Activated CD4-positive, alpha-beta T cell treated with anti-CD3 and anti-CD28 coated beads for 1 hour (primary cell): ENCODE results near the gene PES1.
"Not testable (repeated sequence)": the region's sequence is repeated elsewhere in the genome, so short reads cannot be mapped to it uniquely, and the experiment has no call there.

Source experiments
- DNase-seq: peaks from one replicate; pipeline ENCODE4 v3.0.0-alpha.2; 2020

The PES1 gene

GRCh38 chr22:30607939-30608338, 16.2 kb upstream of the PES1 start:
- no peak for DNase-seq

- DNase-seq = no peak
Observed at GRCh38 chr22:30607300-30607930, 15.7 kb upstream of the PES1 start.

GRCh38 chr22:30606455-30607299, 15.0 kb upstream of the PES1 start, which contains the start of gene TCN2:
Gene TCN2, plus strand, starts transcription at chr22:30607174. Its CDS starts 158 bp downstream, at chr22:30607332.
- DNase-seq = no peak

GRCh38 chr22:30605449-30606110, 13.9 kb upstream of the PES1 start:
- no peak for DNase-seq

- DNase-seq = no peak
Observed at GRCh38 chr22:30604723-30605122, 13.0 kb upstream of the PES1 start.

GRCh38 chr22:30603801-30604200, 12.1 kb upstream of the PES1 start:
- no peak for DNase-seq

GRCh38 chr22:30602049-30602448, 10.3 kb upstream of the PES1 start:
- no peak for DNase-seq

GRCh38 chr22:30601464-30601863, 9.8 kb upstream of the PES1 start:
- DNase-seq = no peak

- no peak for DNase-seq
Observed at GRCh38 chr22:30600921-30601320, 9.2 kb upstream of the PES1 start.

- no peak for DNase-seq
Observed at GRCh38 chr22:30598986-30599385, 7.3 kb upstream of the PES1 start.

GRCh38 chr22:30596886-30597285, 5.2 kb upstream of the PES1 start:
- DNase-seq = no peak

- no peak for DNase-seq
Observed at GRCh38 chr22:30596199-30596598, 4.5 kb upstream of the PES1 start.

- DNase-seq = not testable (repeated sequence)
Observed at GRCh38 chr22:30592360-30592713, 627 bp upstream of the PES1 start.

GRCh38 chr22:30591191-30591587, 521 bp downstream of the PES1 start:
- DNase-seq = no peak

- no peak for DNase-seq
Observed at GRCh38 chr22:30586414-30586813, 5.3 kb downstream of the PES1 start.

- DNase-seq = no peak
Observed at GRCh38 chr22:30584441-30584840, 7.3 kb downstream of the PES1 start.

- no peak for DNase-seq
Observed at GRCh38 chr22:30582788-30583545, 8.7 kb downstream of the PES1 start.

GRCh38 chr22:30582051-30582450, 9.7 kb downstream of the PES1 start:
- no peak for DNase-seq

GRCh38 chr22:30580896-30581295, 10.8 kb downstream of the PES1 start:
- no peak for DNase-seq

GRCh38 chr22:30578481-30578880, 13.2 kb downstream of the PES1 start:
- no peak for DNase-seq

- no peak for DNase-seq
Observed at GRCh38 chr22:30575859-30576258, 15.9 kb downstream of the PES1 start.

GRCh38 chr22:30574997-30575671, 16.6 kb downstream of the PES1 start:
- no peak for DNase-seq
